ENCODE data around the gene DLEU7.

DLEU7 gene

GRCh38 chr13:50843257-50844083, at the start of gene DLEU7:
Gene DLEU7, minus strand, starts transcription at chr13:50843692. Its CDS starts 46 bp downstream, at chr13:50843646.
- no peak for TF ChIP-seq CTCF (IDR thresholded peaks at IDR 0.05; ENCODE audit: insufficient read depth, missing control alignments)
- no peak for FAIRE-seq
- no peak for DNase-seq (ENCODE audit: insufficient read length, low spot score)

- no peak for TF ChIP-seq CTCF (IDR thresholded peaks at IDR 0.05; ENCODE audit: insufficient read depth, missing control alignments)
- FAIRE-seq = no peak
- no peak for DNase-seq (ENCODE audit: insufficient read length, low spot score)
Measured at GRCh38 chr13:50892210-50892944, 48.9 kb upstream of the DLEU7 start.

- TF ChIP-seq CTCF (IDR thresholded peaks at IDR 0.05; ENCODE audit: insufficient read depth, missing control alignments) = no peak
- FAIRE-seq = no peak
- DNase-seq (ENCODE audit: insufficient read length, low spot score) = no peak
Measured at GRCh38 chr13:50891206-50891605, 47.7 kb upstream of the DLEU7 start.

GRCh38 chr13:50889317-50889716, 45.8 kb upstream of the DLEU7 start:
- DNase-seq (ENCODE audit: insufficient read length, low spot score) = no peak
- FAIRE-seq = no peak
- TF ChIP-seq CTCF (IDR thresholded peaks at IDR 0.05; ENCODE audit: insufficient read depth, missing control alignments) = no peak

GRCh38 chr13:50888362-50888761, 44.9 kb upstream of the DLEU7 start:
- FAIRE-seq = no peak
- TF ChIP-seq CTCF (IDR thresholded peaks at IDR 0.05; ENCODE audit: insufficient read depth, missing control alignments) = no peak

GRCh38 chr13:50887151-50887550, 43.7 kb upstream of the DLEU7 start:
- no peak for FAIRE-seq
- no peak for TF ChIP-seq CTCF (IDR thresholded peaks at IDR 0.05; ENCODE audit: insufficient read depth, missing control alignments)

More at GRCh38 chr13:50888362-50888761, 44.9 kb upstream of the DLEU7 start:
- no peak for DNase-seq (ENCODE audit: insufficient read length, low spot score)

GRCh38 chr13:50884265-50884664, 40.8 kb upstream of the DLEU7 start:
- no peak for TF ChIP-seq CTCF (IDR thresholded peaks at IDR 0.05; ENCODE audit: insufficient read depth, missing control alignments)
- FAIRE-seq (no peak), DNase-seq (ENCODE audit: insufficient read length, low spot score) (no peak)

More at GRCh38 chr13:50887151-50887550, 43.7 kb upstream of the DLEU7 start:
- no peak for DNase-seq (ENCODE audit: insufficient read length, low spot score)

Measured in D721Med (cell line).